ENCODE data around the gene SCGB1A1.
"Not testable (repeated sequence)": the region's sequence is repeated elsewhere in the genome, so short reads cannot be mapped to it uniquely, and the experiment has no call there.

SCGB1A1 gene, protein sequence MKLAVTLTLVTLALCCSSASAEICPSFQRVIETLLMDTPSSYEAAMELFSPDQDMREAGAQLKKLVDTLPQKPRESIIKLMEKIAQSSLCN

DNA sequence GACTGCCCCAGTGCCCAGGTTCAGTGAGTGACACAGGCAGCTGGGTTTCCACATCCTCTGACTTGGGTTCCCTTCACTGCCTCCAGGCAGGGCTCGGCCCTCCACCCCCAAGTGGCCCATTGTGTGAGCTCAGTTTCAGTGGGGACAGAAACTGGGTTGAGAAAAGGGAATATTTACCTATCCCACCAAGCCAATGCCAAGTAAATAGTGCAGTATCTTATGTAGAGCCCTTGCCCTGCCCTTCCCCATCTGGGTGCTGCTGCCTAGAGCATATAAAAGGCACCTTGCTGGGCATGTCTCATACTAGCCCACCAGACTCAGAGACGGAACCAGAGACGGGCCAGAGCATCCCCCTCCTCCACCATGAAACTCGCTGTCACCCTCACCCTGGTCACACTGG is at the start of gene SCGB1A1:
SCGB1A1 (plus strand) TSS at position 301 of the 400 bp plus-strand sequence; CDS start at position 364, 63 bp downstream.
- Histone ChIP-seq H3K9me3 (ENCODE audit: control insufficient read depth, insufficient read depth, low read length) (no peaks in the 10 kb centered on the region), H3K9ac (ENCODE audit: low read depth, low read length) (no peak within 1 kb of the TSS), H3K4me1 (ENCODE audit: insufficient read depth, low read length) (0 out of 2 replicates have a peak, but pooled peaks cover 3% of the 10 kb centered on the region), H3K36me3 (ENCODE audit: insufficient read depth, low read length) (no peaks in the 10 kb centered on the region)

DNA sequence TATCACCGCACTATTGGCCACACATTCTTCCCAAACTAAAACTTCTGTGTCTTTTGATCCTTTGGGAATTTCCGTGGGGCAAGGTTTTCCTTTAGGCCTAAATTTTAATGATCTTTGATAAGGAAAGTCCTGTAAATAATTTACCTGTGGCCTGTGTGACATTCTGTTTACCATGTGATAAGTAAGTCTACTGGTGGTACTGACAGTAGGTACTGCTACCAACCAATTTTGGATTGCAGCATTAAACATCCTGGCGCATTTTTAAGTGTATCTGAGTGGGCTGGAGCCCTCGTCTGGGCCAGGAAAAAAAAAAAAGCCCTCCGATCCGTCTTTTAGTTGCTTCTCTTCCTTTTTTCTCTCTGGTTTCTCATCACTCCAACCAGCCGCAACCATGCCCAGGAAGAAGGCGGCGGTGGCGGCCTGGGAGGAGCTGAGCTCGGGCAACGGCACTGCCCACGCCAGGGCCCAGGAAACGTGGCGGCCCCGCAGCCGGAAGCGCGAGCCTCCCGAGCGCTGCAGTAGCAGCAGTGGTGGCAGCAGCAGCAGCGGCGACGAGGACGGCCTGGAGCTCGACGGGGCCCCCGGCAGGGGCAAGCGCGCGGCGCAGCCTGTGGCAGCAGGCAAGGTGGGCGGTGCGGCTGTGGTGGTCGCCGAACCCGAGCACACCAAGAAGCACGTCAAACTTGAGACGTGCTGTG is 47.9 kb upstream of the SCGB1A1 start:
- H3K9me3 ChIP-seq (ENCODE audit: control insufficient read depth, insufficient read depth, low read length) = no peaks in the 10 kb centered on the region
- H3K9ac ChIP-seq (ENCODE audit: low read depth, low read length) = no peak overlapping the region

DNA sequence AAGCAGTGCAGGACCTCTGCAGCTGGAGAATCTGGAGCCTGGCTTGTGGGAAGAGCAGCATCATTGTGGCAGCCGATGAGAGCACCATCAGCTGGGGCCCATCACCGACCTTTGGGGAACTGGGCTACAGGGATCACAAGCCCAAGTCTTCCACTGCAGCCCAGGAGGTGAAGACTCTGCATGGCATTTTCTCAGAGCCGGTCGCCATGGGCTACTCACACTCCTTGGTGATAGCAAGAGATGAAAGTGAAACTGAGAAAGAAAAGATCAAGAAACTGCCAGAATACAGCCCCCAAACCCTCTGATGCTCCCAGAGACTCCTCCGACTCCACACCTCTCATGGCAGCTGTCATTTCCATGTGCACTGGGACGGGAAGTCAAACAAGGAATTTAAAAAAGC is 46.0 kb upstream of the SCGB1A1 start:
- H3K4me1 ChIP-seq (ENCODE audit: insufficient read depth, low read length) = no peaks in the 10 kb centered on the region
- H3K36me3 ChIP-seq (ENCODE audit: insufficient read depth, low read length) = no peaks in the 10 kb centered on the region
- H3K9ac ChIP-seq (ENCODE audit: low read depth, low read length) = no peak overlapping the region
- no peaks in the 10 kb centered on the region for H3K9me3 ChIP-seq (ENCODE audit: control insufficient read depth, insufficient read depth, low read length)

More for the DNA sequence above, 47.9 kb upstream of the SCGB1A1 start:
- H3K36me3 ChIP-seq (ENCODE audit: insufficient read depth, low read length) = no peaks in the 10 kb centered on the region
- H3K4me1 ChIP-seq (ENCODE audit: insufficient read depth, low read length) = no peaks in the 10 kb centered on the region

DNA sequence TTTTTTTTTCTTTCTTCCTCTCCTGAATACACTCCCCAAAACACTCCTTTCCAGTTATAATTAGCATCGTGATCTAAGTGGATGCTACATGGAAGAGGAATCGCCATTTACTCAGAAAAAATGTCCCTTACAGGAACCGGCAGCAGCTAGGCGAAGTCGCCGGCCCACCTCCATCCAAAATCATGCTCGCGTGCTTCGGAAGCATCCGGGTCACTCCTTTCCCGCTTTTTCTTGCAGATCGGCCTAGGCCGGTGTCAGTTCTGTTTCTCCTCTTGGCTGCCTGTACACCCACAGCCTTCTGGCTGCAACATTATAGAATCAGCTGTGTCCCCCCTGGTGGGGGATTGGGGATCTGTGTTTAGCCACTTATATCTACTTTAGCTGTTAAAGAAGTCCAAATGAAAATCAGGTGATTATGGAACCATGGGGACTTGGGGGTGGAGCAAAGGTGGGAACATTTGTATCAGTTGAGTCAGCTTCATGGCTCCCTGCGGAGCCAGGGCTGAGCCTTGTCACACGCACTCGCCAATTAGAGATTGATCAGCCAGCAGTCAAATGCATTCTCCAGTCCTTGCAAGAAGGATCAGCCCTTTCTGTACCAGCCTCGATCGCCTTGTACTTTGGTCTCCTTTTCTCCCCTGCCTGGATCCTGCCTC is 45.2 kb upstream of the SCGB1A1 start:
- H3K36me3 ChIP-seq (ENCODE audit: insufficient read depth, low read length) = no peaks in the 10 kb centered on the region
- no peaks in the 10 kb centered on the region for H3K9me3 ChIP-seq (ENCODE audit: control insufficient read depth, insufficient read depth, low read length)
- no peak overlapping the region for H3K9ac ChIP-seq (ENCODE audit: low read depth, low read length)
- H3K4me1 ChIP-seq (ENCODE audit: insufficient read depth, low read length) = no peaks in the 10 kb centered on the region

DNA sequence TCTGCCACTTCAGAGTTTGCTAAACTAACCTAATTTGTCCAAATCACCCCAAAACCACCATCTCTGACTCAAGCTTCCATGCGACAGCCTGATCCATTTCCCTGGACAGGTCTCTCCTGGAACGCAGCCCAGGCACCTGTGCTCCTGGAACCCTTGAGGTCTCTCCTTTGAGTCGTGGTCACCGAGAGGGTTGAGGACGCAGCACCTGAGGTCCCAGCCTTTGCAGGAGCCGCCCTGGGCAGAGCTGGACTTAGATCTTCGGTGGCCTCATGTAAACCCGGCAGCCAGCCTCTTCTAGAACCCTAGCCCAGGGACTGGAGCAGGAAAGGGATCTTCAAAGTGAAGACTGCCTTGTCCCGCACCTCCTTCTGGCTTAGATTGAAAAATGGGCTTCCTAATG is 44.0 kb upstream of the SCGB1A1 start:
- no peaks in the 10 kb centered on the region for H3K4me1 ChIP-seq (ENCODE audit: insufficient read depth, low read length)
- no peak overlapping the region for H3K9ac ChIP-seq (ENCODE audit: low read depth, low read length)
- H3K36me3 ChIP-seq (ENCODE audit: insufficient read depth, low read length) = no peaks in the 10 kb centered on the region
- no peaks in the 10 kb centered on the region for H3K9me3 ChIP-seq (ENCODE audit: control insufficient read depth, insufficient read depth, low read length)

DNA sequence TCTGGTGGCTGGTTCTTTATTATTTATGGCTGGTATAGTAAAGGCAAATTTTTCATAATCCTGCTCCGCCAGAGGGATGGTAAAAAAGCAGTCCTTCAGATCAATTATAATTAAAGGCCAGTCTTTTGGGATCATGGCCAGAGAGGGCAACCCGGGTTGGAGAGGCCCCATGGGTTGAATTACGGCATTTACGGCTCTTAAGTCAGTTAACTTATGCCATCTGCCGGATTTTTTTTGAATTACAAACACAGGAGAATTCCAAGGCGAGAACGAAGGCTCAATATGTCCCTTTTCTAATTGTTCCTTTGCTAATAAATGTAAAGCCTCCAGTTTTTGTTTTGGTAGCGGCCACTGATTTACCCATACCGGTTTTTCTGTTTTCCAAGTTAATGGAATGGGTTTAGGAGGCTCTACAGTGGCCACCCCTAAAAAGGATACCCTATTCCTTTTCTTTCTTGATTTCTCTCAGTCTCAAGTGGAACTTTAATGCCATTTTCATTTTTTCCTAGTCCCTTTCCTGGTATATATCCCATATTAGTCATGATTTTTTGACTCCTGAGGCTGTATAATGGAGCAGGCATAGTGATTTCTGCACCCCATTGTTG is 40.3 kb upstream of the SCGB1A1 start:
- H3K4me1 ChIP-seq (ENCODE audit: insufficient read depth, low read length); H3K9ac ChIP-seq (ENCODE audit: low read depth, low read length); H3K36me3 ChIP-seq (ENCODE audit: insufficient read depth, low read length); H3K9me3 ChIP-seq (ENCODE audit: control insufficient read depth, insufficient read depth, low read length): not testable (repeated sequence)

DNA sequence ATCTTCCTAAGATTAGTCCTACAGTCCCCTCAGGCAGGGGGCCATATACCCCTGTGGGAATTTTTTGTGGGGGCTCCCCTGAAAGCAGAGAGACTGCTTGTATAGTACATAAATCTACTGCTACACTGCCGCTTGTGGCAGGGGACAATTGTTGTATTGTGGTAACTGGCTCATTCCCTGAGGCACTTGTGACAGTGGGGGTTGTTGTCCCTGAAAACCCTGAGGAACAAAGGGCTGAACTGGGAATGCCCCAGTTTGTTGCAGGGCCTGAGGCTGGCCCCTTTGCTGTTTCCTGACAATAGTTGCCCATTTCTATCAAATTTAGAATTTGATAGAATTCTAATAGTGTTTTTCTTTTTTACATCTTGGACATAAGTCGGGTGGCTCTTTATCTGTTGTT is 39.2 kb upstream of the SCGB1A1 start:
- H3K9me3 ChIP-seq (ENCODE audit: control insufficient read depth, insufficient read depth, low read length); H3K9ac ChIP-seq (ENCODE audit: low read depth, low read length); H3K36me3 ChIP-seq (ENCODE audit: insufficient read depth, low read length); H3K4me1 ChIP-seq (ENCODE audit: insufficient read depth, low read length): not testable (repeated sequence)

DNA sequence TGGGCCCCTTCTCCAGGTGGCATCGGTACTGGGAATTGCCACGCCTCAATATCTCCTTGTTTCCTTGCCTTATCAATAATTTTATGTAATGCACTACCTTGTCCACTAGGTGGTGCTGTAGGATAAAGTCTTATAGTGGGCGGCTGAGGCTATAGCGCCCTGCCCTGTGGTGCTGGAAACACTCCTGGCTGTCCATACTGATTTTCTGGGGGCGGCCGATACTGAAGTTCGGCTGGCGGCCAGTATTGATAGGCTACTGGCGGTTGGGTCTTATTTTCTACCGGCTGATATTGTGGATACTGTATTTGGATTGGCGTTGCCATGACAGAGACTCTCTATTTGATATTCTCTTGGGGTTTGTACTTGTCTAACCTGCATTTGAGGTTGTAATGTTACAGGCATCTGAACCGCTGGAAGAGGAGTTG is 38.0 kb upstream of the SCGB1A1 start:
- H3K36me3 ChIP-seq (ENCODE audit: insufficient read depth, low read length); H3K9ac ChIP-seq (ENCODE audit: low read depth, low read length); H3K9me3 ChIP-seq (ENCODE audit: control insufficient read depth, insufficient read depth, low read length); H3K4me1 ChIP-seq (ENCODE audit: insufficient read depth, low read length): not testable (repeated sequence)

DNA sequence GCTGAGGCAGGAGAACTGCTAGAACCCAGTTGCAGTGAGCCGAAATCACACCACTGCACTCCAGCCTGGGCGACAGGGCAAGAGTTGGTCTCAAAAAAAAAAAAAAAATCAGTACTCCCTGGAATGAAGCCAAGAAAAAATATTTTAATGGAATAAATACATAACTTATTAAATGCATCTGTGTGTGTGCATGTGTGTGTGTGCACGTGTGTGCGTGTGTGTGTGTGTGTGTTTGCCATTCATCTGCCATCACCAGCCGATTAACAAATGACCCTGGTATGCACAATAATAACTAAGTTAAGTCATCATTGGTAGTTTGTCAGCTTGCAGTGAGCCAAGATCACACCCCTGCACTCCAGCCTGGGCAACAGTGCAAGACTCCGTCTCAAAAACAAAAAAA is 35.0 kb upstream of the SCGB1A1 start:
- Histone ChIP-seq H3K4me1 (ENCODE audit: insufficient read depth, low read length) (peaks cover 4% of the 10 kb centered on the region; the same call in 1 of the 2 replicates), H3K9ac (ENCODE audit: low read depth, low read length) (no peak overlapping the region), H3K9me3 (ENCODE audit: control insufficient read depth, insufficient read depth, low read length) (no peaks in the 10 kb centered on the region), H3K36me3 (ENCODE audit: insufficient read depth, low read length) (no peaks in the 10 kb centered on the region)

DNA sequence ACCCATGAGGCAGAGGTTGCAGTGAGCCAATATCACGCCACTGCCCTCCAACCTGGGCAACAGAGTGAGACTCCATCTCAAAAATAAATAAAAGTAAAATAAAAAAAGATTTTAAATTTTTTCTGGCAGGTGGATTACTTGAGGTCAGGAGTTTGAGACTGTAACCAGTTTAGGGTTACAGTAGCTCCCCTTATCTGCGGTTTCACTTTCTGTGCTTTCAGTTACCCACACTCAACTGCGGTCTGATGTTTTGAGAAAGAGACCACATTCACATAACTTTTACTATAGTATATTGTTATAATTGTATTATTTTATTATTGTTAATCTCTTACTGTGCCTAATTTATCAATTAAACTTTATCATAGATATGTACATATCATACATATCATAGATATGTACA is 32.8 kb upstream of the SCGB1A1 start:
- H3K4me1 ChIP-seq (ENCODE audit: insufficient read depth, low read length); H3K9ac ChIP-seq (ENCODE audit: low read depth, low read length); H3K36me3 ChIP-seq (ENCODE audit: insufficient read depth, low read length); H3K9me3 ChIP-seq (ENCODE audit: control insufficient read depth, insufficient read depth, low read length): not testable (repeated sequence)

DNA sequence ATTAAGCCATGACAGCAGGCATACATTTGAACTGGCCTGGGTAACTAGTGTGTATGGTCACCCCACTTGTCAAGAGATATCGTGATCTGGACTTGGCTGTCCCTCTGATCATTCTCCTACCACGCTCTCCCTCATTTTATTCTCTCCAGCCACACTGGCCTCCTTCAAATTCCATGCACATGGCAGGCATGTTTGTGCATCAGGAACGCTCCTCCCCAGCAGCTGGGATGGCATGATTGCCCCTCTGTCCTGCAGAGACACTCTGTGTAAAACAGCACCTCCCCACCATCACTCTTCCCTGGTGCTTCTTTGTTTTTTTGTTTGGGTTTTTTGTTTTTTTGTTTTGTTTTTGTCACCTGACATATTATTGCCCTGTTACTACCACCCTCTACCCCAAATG is 31.5 kb upstream of the SCGB1A1 start:
- Histone ChIP-seq H3K9ac (ENCODE audit: low read depth, low read length) (no peak overlapping the region), H3K36me3 (ENCODE audit: insufficient read depth, low read length) (no peaks in the 10 kb centered on the region), H3K4me1 (ENCODE audit: insufficient read depth, low read length) (peaks cover under 1% of the 10 kb centered on the region; the same call in 1 of the 2 replicates), H3K9me3 (ENCODE audit: control insufficient read depth, insufficient read depth, low read length) (no peaks in the 10 kb centered on the region)

DNA sequence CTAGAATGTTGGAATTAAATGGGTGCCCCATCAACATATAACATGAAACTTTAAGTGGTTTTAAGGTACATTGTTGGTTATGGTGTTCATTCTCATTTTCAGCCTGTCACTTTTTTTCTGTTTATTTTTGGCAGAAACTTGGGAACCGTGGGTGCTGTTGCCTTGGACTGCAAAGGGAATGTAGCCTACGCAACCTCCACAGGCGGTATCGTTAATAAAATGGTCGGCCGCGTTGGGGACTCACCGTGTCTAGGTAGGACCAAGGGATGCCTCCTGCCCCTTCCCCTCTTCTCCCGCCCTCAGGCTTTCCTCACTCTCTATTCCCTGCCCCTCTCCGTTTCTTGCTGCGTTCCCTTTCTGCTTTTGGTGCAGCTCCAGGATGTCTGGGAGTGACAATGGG is 29.8 kb upstream of the SCGB1A1 start:
- Histone ChIP-seq H3K36me3 (ENCODE audit: insufficient read depth, low read length) (no peaks in the 10 kb centered on the region), H3K4me1 (ENCODE audit: insufficient read depth, low read length) (no peaks in the 10 kb centered on the region), H3K9me3 (ENCODE audit: control insufficient read depth, insufficient read depth, low read length) (no peaks in the 10 kb centered on the region), H3K9ac (ENCODE audit: low read depth, low read length) (no peak overlapping the region)

DNA sequence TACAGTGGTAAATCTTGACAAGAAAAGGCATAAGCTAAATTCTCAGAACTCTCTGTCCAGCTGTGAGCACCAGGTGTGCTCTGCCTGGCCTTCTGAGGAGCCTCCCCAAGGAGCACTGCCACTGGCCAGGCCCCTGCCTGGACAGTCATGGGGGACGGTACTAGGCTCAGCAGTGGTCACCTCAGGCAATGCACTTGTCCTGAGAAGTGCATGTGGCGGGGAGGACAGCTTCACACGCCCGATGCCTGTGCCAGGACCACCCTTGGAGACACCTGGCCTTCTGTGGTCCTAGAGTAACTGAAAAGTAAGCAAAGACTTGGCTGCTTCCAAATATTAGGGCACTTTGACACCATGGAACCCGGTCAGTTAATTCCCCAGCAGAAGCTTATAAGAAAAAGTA is 28.6 kb upstream of the SCGB1A1 start:
- H3K9ac ChIP-seq (ENCODE audit: low read depth, low read length) = no peak overlapping the region
- peaks cover 1% of the 10 kb centered on the region; the same call in 1 of the 2 replicates for H3K4me1 ChIP-seq (ENCODE audit: insufficient read depth, low read length)
- H3K36me3 ChIP-seq (ENCODE audit: insufficient read depth, low read length) = no peaks in the 10 kb centered on the region
- no peaks in the 10 kb centered on the region for H3K9me3 ChIP-seq (ENCODE audit: control insufficient read depth, insufficient read depth, low read length)

DNA sequence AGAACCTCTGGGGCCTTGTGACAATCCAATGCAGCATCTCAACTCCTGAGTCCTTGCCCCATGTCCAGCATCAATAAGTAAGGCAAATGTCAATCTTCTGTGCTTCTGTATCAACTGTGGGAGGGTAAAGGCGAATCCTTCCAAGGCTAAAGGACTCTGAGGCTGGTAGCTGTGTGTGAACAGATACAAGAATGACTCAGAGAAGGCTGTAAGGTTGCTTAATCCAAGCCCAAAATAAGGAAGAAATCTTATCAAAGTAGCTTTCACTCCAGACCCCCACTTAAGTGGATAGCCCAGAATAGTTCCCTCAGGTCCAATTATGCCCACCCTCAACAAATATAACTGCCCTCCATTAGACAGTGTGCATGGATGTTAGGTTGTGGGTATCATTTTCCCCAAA is 28.1 kb upstream of the SCGB1A1 start:
- Histone ChIP-seq H3K9me3 (ENCODE audit: control insufficient read depth, insufficient read depth, low read length) (no peaks in the 10 kb centered on the region), H3K9ac (ENCODE audit: low read depth, low read length) (no peak overlapping the region), H3K4me1 (ENCODE audit: insufficient read depth, low read length) (peaks cover 4% of the 10 kb centered on the region; the same call in 1 of the 2 replicates), H3K36me3 (ENCODE audit: insufficient read depth, low read length) (no peaks in the 10 kb centered on the region)

Data from ES-I3 (cell line).